Endothelial cell (in vitro differentiated cells): ENCODE measurements around the gene DIP2C. TPM values are rescaled to one million over a fixed set of nuclear protein-coding genes. Genes with fewer than 3 reads are reported as not detected.

Source experiments
- DNase-seq: peaks from one replicate; pipeline ENCODE4 v3.0.0; 2021; ENCODE audit warnings: low spot score
- H3K27ac Mint-ChIP-seq: one replicate; pipeline ENCODE4 v1.8.0; 2021; ENCODE audit warnings: mixed read lengths, inconsistent platforms; ENCODE audit not compliant: unreplicated experiment
- H3K27me3 Mint-ChIP-seq: one replicate; pipeline ENCODE4 v1.8.0; 2021; ENCODE audit warnings: mild to moderate bottlenecking, moderate library complexity, mixed read lengths, inconsistent platforms; ENCODE audit not compliant: unreplicated experiment
- H3K36me3 Mint-ChIP-seq: one replicate; pipeline ENCODE4 v1.8.0; 2021; ENCODE audit warnings: mild to moderate bottlenecking, low read depth, mixed read lengths, inconsistent platforms; ENCODE audit not compliant: unreplicated experiment
- H3K4me1 Mint-ChIP-seq: one replicate; pipeline ENCODE4 v1.8.0; 2021; ENCODE audit warnings: mild to moderate bottlenecking, mixed read lengths, inconsistent platforms; ENCODE audit not compliant: unreplicated experiment
- H3K4me3 Mint-ChIP-seq: one replicate; pipeline ENCODE4 v1.8.0; 2021; ENCODE audit warnings: mild to moderate bottlenecking, mixed read lengths, inconsistent platforms; ENCODE audit not compliant: unreplicated experiment
- H3K9me3 Mint-ChIP-seq: one replicate; pipeline ENCODE4 v1.8.0; 2021; ENCODE audit warnings: mixed read lengths, inconsistent platforms; ENCODE audit not compliant: unreplicated experiment
- CTCF ChIP-seq: fragments of 200-600 bp; sonication (generic); IDR thresholded peaks from one replicate; pipeline ENCODE4 v1.5.0; 2021; ENCODE audit warnings: antibody characterized with exemption; ENCODE audit not compliant: unreplicated experiment
- total RNA-seq: library from RNA; stranded (reverse); fragmentation: NEBNext Ultra II Directional; extraction: Animal tissue kit (Norgen Biotek cat#: 25700); gene quantifications from one replicate; pipeline ENCODE4 v1.2.1, GENCODE V29; 2021; ENCODE audit not compliant: unreplicated experiment

The DIP2C gene
- total RNA-seq, 1 donor from 2014 or later = 13.1 TPM

GRCh38 chr10:341081-341740, 348.3 kb downstream of the DIP2C start:
- Mint-ChIP-seq H3K4me1 (no peaks in the 10 kb centered on the region), H3K27ac (no peak overlapping the region), H3K9me3 (no peaks in the 10 kb centered on the region), H3K27me3 (peaks cover 14% of the 10 kb centered on the region), H3K36me3 (peaks cover 25% of the 10 kb centered on the region), H3K4me3 (no peak overlapping the region)
- no peak for DNase-seq
- TF ChIP-seq CTCF = no peak

GRCh38 chr10:340646-341045, 348.8 kb downstream of the DIP2C start:
- Mint-ChIP-seq H3K9me3 (no peaks in the 10 kb centered on the region), H3K27me3 (peaks cover 14% of the 10 kb centered on the region), H3K4me1 (no peaks in the 10 kb centered on the region), H3K36me3 (peaks cover 25% of the 10 kb centered on the region), H3K27ac (no peak overlapping the region), H3K4me3 (no peak overlapping the region)
- TF ChIP-seq CTCF = no peak
- no peak for DNase-seq

- DNase-seq = no peak
- peaks cover 18% of the 10 kb centered on the region for H3K36me3 Mint-ChIP-seq
- H3K27me3 Mint-ChIP-seq = peaks cover 9% of the 10 kb centered on the region
- no peak for TF ChIP-seq CTCF
- H3K9me3 Mint-ChIP-seq = no peaks in the 10 kb centered on the region
- no peak overlapping the region for H3K27ac Mint-ChIP-seq
- no peaks in the 10 kb centered on the region for H3K4me1 Mint-ChIP-seq
- no peak overlapping the region for H3K4me3 Mint-ChIP-seq
Measured at GRCh38 chr10:339038-339391, 350.5 kb downstream of the DIP2C start.

GRCh38 chr10:338171-339037, 351.1 kb downstream of the DIP2C start:
- H3K27me3 Mint-ChIP-seq = peaks cover 7% of the 10 kb centered on the region
- no peak overlapping the region for H3K4me3 Mint-ChIP-seq
- no peak for DNase-seq
- peaks cover 20% of the 10 kb centered on the region for H3K36me3 Mint-ChIP-seq
- no peak for TF ChIP-seq CTCF
- no peak overlapping the region for H3K27ac Mint-ChIP-seq
- H3K9me3 Mint-ChIP-seq = no peaks in the 10 kb centered on the region
- no peaks in the 10 kb centered on the region for H3K4me1 Mint-ChIP-seq

- Mint-ChIP-seq H3K4me3 (no peak overlapping the region), H3K4me1 (no peaks in the 10 kb centered on the region), H3K27ac (no peak overlapping the region), H3K36me3 (peaks cover 24% of the 10 kb centered on the region), H3K9me3 (no peaks in the 10 kb centered on the region), H3K27me3 (peaks cover 7% of the 10 kb centered on the region)
- no peak for DNase-seq
- no peak for TF ChIP-seq CTCF
Measured at GRCh38 chr10:336247-336646, 353.2 kb downstream of the DIP2C start.
